Measurements from ENCODE around the gene PRPH2.

PRPH2 gene

GRCh38 chr6:42722497-42722896, at the start of gene PRPH2:
TSS of gene PRPH2 (minus strand) at chr6:42722597. CDS start at chr6:42722334, 263 bp downstream.
- DNase-seq: no peak

- no peak for DNase-seq
Measured at GRCh38 chr6:42771741-42772100, 49.3 kb upstream of the PRPH2 start.

- DNase-seq: no peak
Measured at GRCh38 chr6:42769836-42770235, 47.4 kb upstream of the PRPH2 start.

GRCh38 chr6:42769051-42769450, 46.7 kb upstream of the PRPH2 start:
- DNase-seq: no peak

- DNase-seq: no peak
Measured at GRCh38 chr6:42766163-42766670, 43.8 kb upstream of the PRPH2 start.

GRCh38 chr6:42764911-42765648, 42.7 kb upstream of the PRPH2 start:
- no peak for DNase-seq

- DNase-seq: no peak
Measured at GRCh38 chr6:42762950-42763349, 40.6 kb upstream of the PRPH2 start.

GRCh38 chr6:42762426-42762859, 40.0 kb upstream of the PRPH2 start:
- DNase-seq: no peak

GRCh38 chr6:42761287-42762067, 39.1 kb upstream of the PRPH2 start:
- DNase-seq: no peak

GRCh38 chr6:42758756-42759430, 36.5 kb upstream of the PRPH2 start:
- DNase-seq: no peak

- no peak for DNase-seq
Measured at GRCh38 chr6:42756722-42757121, 34.3 kb upstream of the PRPH2 start.

- no peak for DNase-seq
Measured at GRCh38 chr6:42754759-42755158, 32.4 kb upstream of the PRPH2 start.

- DNase-seq: no peak
Measured at GRCh38 chr6:42751055-42751454, 28.7 kb upstream of the PRPH2 start.

- DNase-seq: no peak
Measured at GRCh38 chr6:42748203-42748898, 26.0 kb upstream of the PRPH2 start.

GRCh38 chr6:42746463-42747391, 24.3 kb upstream of the PRPH2 start:
- peak; percentile 90 for DNase-seq

GRCh38 chr6:42745640-42746462, 23.5 kb upstream of the PRPH2 start, which contains the start of gene TBCC:
TSS of gene TBCC (minus strand) at chr6:42746103. CDS start at chr6:42746073, 30 bp downstream.
- DNase-seq: peak; percentile 98

- DNase-seq: peak; percentile 13
Measured at GRCh38 chr6:42745083-42745639, 22.8 kb upstream of the PRPH2 start.

- DNase-seq: no peak
Measured at GRCh38 chr6:42744351-42744893, 22.0 kb upstream of the PRPH2 start.

GRCh38 chr6:42742116-42742894, 19.9 kb upstream of the PRPH2 start:
- peak; percentile 60 for DNase-seq
